Measurements from ENCODE around the gene NKPD1.

Gene NKPD1

DNA sequence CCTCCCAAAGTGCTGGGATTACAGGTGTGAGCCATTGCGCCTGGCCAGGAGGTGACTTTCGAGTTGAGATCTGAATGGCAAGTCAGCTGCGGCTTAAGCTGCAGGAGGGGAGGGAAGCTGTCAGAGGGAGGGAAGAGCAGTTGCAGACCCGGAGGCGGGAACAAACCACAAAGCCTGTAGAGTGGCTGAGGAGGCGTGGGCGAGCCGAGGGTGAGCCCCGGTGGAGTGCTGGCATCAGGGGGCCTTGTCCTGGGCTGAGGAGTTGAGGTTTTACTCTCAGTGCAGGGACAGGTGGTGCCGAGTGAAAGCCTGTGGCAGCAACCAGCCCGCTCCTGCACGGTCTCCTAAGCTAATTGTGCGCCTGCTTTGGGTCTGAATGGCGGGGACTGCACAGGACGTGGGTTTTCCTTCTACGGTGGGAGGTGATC, 43.6 kb downstream of the NKPD1 start:
- peak; percentile 63 for DNase-seq (ENCODE audit: low spot score)

DNA sequence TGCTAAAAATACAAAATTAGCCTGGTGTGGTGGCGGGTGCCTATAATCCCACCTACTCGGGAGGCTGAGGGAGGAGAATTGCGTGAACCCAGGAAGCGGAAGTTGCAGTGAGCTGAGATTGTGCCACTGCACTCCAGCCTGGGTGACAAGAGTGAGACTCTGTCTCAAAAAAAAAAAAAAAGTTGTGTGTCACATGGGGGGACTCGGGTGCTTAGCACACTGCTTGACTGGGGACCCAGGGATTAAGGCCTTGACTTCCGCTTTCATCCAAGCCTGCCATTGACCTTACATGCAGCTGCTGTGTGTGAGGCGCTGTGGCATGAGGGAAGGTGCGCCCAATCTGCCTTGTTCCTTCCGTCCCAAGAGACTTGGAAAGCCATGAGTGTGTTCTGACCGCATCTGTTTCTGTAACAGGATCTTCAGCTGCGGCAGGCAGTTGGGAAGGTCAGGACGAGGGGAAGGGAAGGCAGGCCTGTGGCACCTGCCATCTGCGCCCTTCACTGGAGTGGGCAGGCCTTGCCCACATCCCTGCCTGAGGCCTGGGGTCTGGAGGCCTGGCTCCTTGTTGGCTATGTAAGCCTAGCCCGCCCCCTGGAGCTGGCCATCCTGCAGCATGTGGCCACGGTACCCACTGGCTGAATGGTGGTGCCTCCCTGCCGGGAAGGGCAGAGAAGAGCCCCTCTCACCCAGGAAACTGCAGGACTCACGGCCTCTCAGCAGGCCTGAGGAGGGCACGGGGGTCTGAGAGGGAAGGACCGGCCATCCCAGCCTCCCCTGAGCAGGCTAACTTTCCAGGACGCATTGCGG, 44.8 kb downstream of the NKPD1 start:
- DNase-seq (ENCODE audit: low spot score), result no peak

DNA sequence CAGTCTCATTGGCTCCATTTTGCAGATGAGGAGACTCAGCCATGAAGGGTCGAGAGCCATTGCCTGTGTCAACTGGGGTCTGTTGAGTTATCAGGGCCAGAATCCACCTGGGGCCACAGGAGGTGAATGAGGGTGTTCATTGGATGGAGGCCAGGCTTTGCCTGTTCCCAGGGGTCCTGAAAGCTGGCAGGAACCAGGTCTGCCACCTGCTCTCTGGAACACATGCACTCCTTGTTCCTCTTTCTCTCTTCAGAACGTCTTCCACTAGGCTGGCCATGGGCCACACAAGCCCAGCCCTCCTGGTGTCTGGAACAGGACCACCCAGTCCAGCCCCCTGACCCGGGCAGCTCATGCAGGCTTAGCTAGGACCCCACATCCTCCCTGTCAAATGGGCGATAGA, 46.7 kb downstream of the NKPD1 start:
- no peak for DNase-seq (ENCODE audit: low spot score)

DNA sequence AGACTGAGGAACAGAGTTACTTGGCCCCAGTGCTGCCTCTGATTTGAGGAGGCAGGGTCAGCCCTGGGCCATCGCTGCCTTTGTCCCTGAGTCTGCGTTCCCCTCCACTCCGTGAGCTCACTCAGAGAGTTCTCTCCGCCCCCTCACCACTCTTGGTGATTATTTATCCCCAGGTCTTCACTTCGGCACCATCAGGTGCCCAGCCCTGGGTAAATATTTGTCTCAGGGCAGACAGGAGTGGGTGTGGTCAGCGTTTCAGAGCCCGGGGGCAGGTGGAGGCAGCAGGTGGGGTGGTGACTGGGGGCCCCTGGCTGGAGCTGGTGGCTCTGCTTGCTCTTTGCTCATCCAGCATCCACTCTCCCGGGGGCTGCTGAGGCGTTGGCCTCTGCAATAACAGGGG, 47.2 kb downstream of the NKPD1 start:
- no peak for DNase-seq (ENCODE audit: low spot score)

- no peak for DNase-seq (ENCODE audit: low spot score)
These were observed 48.5 kb downstream of the NKPD1 start for GRCh38 chr19:45112111-45112827.

All from ecto neural progenitor cell (in vitro differentiated cells).